ENCODE data around the gene RHOC.

DNA sequence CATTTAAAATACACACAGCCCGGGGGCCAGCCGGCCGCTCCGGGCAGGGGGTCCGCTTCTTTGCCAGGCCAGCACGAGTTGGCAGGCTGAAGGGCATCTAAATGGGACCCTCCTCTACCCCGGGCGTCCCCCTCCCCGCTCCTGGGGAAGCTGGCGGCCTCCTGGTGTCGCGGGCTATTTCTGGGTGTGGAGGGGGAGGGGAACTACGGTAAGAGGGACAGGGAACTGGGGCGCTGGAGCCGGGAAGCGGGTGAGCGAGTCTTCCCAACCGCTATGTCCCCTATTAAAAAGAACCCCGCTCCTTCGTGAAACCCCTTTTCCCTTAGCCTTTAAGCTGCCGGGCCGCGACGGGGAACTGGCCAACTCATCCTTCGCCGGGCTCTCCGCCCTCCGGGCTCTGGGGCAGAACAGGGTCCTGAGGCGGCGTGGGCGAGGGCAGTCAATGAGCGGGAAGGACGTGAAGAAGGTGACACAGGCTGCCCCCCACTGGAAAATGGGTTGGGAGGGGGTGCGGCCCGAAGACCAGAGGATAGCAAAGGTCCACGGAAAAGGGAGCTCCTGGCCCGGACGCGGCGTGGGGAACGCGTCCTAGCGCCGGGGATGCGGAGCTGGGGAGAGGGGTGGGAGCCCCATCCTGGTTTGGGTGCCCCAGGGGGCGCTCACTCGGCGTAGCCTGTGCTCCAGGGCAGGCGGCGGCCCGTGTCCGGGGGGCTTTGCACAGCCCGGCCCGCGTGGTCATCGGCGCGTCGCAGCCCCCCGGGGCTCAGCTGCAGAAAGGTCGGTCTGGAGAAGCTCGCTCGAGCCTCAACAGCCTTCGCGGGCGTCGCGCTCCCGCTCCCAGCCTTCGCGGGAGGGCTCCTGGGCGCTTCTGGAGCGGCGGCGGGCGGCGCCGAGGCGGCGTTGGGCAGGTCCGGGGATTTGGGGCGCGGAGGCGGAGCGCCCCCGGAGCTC is 7.7 kb upstream of the RHOC start:
- TF ChIP-seq EP300 (IDR thresholded peaks at IDR 0.05) (no peak), CTCF (IDR thresholded peaks at IDR 0.05) (no peak)
